ENCODE data around the gene PCDH19.

DNA sequence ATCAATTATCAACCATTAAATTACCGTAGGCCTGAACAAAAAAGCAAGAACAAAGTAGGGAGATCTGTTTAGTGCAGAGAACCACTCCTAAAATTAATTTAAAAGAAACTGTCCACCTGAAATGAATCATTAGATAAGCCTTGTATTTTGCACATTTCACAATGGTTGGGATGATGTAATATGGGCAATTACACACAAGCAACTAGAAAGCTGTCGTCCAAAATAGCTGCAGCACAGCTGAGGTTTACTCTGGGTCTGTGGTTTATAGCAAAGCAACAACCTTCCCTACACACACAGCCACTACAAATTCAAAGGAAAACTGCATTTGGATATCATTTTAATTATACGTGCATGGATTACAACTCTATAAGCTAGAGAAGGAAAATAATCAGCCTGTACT lies 28.5 kb downstream of the PCDH19 start:
- TF ChIP-seq FOXK2 (IDR thresholded peaks at IDR 0.05) (no peak), SMC3 (IDR thresholded peaks at IDR 0.05; ENCODE audit: borderline replicate concordance, low read length) (no peak)

Measured in GM12878 (cell line).